Endothelial cell of umbilical vein (primary cell): ENCODE data around the gene S1PR5. TPM values are rescaled to one million over a fixed set of nuclear protein-coding genes. Genes with fewer than 3 reads are reported as not detected.

Source experiments
- BruUV-seq: library from RNA; stranded (reverse); fragments of 400-500 nt; replicated peaks from 2 replicates; lab custom pipeline; 2021; lab: Mats Ljungman, UMichigan
- CTCF ChIA-PET: fragments of 300-600, 350-600 bp; sonication (Branson Sonifier 250); formaldehyde crosslinking; loops from one replicate; lab custom pipeline; 2021; ENCODE audit warnings: antibody characterized with exemption, inconsistent platforms; lab: Charles Lee
- POLR2A ChIA-PET: fragments of 300-600, 350-600 bp; sonication (Branson Sonifier 250); formaldehyde crosslinking; loops from one replicate; lab custom pipeline; 2021; ENCODE audit warnings: antibody characterized with exemption, inconsistent platforms; lab: Charles Lee
- DNase-seq: peaks from one replicate; pipeline ENCODE4 v3.0.0-alpha.2; 2011; ENCODE audit warnings: low read depth, low spot score
- FAIRE-seq: peaks from 2 replicates; lab custom pipeline; 2011; peaks lifted over from hg19 to GRCh38; lab: Jason Lieb, UNC
- H2AFZ ChIP-seq: 2 replicates; pipeline ENCODE4 v1.6.0; 2012; ENCODE audit warnings: low read depth, low read length, control low read depth, inconsistent platforms
- H3K27ac ChIP-seq: 2 replicates; pipeline ENCODE4 v1.5.1; 2011; ENCODE audit warnings: low read depth, mild to moderate bottlenecking, control low read depth, low read length, moderate library complexity; ENCODE audit not compliant: insufficient read depth
- H3K27me3 ChIP-seq, 2 experiments: 2 replicates each; pipeline versions ENCODE4 v1.6.0 to v1.6.1; 2011; ENCODE audit warnings: low read length in 2 of 2, mixed read lengths in 1 of 2; ENCODE audit not compliant: control insufficient read depth in 2 of 2, insufficient read depth in 2 of 2
- H3K36me3 ChIP-seq, 2 experiments: 2 replicates in 1 of 2; 3 replicates in 1 of 2; pipeline ENCODE4 v1.5.1; 2011; ENCODE audit warnings: low read length in 2 of 2, mild to moderate bottlenecking in 1 of 2, moderate library complexity in 1 of 2; ENCODE audit not compliant: control insufficient read depth in 2 of 2, insufficient read depth in 2 of 2; ENCODE audit errors: extremely low read depth in 1 of 2
- H3K4me1 ChIP-seq: 3 replicates; pipeline ENCODE4 v1.5.1; 2011; ENCODE audit warnings: mild to moderate bottlenecking, low read length; ENCODE audit not compliant: control insufficient read depth, insufficient read depth; ENCODE audit errors: extremely low read depth
- H3K4me2 ChIP-seq: 2 replicates; pipeline ENCODE4 v1.6.1; 2011; ENCODE audit warnings: low read length, control low read depth, mixed read lengths; ENCODE audit not compliant: insufficient read depth
- H3K4me3 ChIP-seq, 3 experiments: fragments of 200-600 bp in 1 of 3; sonication (generic), shearing (Covaris generic) in 1 of 3; replicated peaks in 1 of 3; 2 replicates each; pipeline ENCODE4 v1.5.1; 2011 to 2016; ENCODE audit warnings: control low read depth in 3 of 3, low read length in 3 of 3, mild to moderate bottlenecking in 2 of 3, inconsistent platforms in 1 of 3, low read depth in 1 of 3, moderate library complexity in 1 of 3; ENCODE audit not compliant: insufficient read depth in 1 of 3
- H3K79me2 ChIP-seq: 2 replicates; pipeline ENCODE4 v1.6.0; 2012; ENCODE audit warnings: low read length, inconsistent platforms; ENCODE audit not compliant: control insufficient read depth, insufficient read depth
- H3K9ac ChIP-seq: replicated peaks from 2 replicates; pipeline ENCODE3; 2011; ENCODE audit warnings: low read length, control low read depth; ENCODE audit not compliant: insufficient read depth; ENCODE audit errors: extremely low read depth
- H3K9me1 ChIP-seq: replicated peaks from 3 replicates; pipeline ENCODE4 v1.6.0; 2011; ENCODE audit warnings: mild to moderate bottlenecking, low read length; ENCODE audit not compliant: control insufficient read depth, insufficient read depth; ENCODE audit errors: extremely low read depth
- H3K9me3 ChIP-seq: replicated peaks from 2 replicates; pipeline ENCODE4 v1.5.1; 2012; ENCODE audit warnings: low read length, inconsistent platforms; ENCODE audit not compliant: control insufficient read depth, insufficient read depth
- H4K20me1 ChIP-seq: replicated peaks from 2 replicates; pipeline ENCODE3; 2011; ENCODE audit warnings: mild to moderate bottlenecking, low read length; ENCODE audit not compliant: control insufficient read depth, insufficient read depth; ENCODE audit errors: extremely low read depth
- CTCF ChIP-seq, 2 donors: IDR thresholded peaks; 1 replicate in 1 of 2; 2 replicates in 1 of 2; pipeline ENCODE4 v1.5.1; 2011; ENCODE audit warnings: low read length in 2 of 2, mild to moderate bottlenecking in 2 of 2, moderate library complexity in 2 of 2, control low read depth in 1 of 2, inconsistent platforms in 1 of 2, low read depth in 1 of 2; ENCODE audit not compliant: insufficient read depth in 1 of 2; ENCODE audit errors: extremely low read depth in 1 of 2
- EZH2 ChIP-seq: IDR thresholded peaks from 2 replicates; pipeline ENCODE4 v1.6.1; 2012; ENCODE audit warnings: borderline replicate concordance, low read depth, mild to moderate bottlenecking, moderate library complexity, low read length, inconsistent platforms; ENCODE audit not compliant: severe bottlenecking
- FOS ChIP-seq: IDR thresholded peaks from 2 replicates; pipeline ENCODE4 v1.6.1; 2011; ENCODE audit warnings: mild to moderate bottlenecking, low read length, moderate library complexity, borderline replicate concordance; ENCODE audit not compliant: insufficient read depth
- GATA2 ChIP-seq: IDR thresholded peaks from 2 replicates; pipeline ENCODE4 v1.7.0; 2011; ENCODE audit warnings: low read depth, mild to moderate bottlenecking, moderate library complexity, mixed read lengths, low read length; ENCODE audit not compliant: insufficient read length, insufficient read depth
- JUN ChIP-seq: IDR thresholded peaks from 2 replicates; pipeline ENCODE4 v1.6.1; 2011; ENCODE audit warnings: borderline replicate concordance, low read depth; ENCODE audit not compliant: insufficient read length, insufficient read depth
- MYC ChIP-seq: IDR thresholded peaks from one replicate; pipeline ENCODE4 v1.6.1; 2011; ENCODE audit warnings: mild to moderate bottlenecking, low read depth, low read length
- POLR2A ChIP-seq: IDR thresholded peaks from 2 replicates; pipeline ENCODE4 v1.6.1; 2012; ENCODE audit warnings: low read depth, mild to moderate bottlenecking, control low read depth, low read length
- POLR2AphosphoS5 ChIP-seq: IDR thresholded peaks from 2 replicates; pipeline ENCODE4 v1.6.1; 2012; ENCODE audit warnings: low read depth, mild to moderate bottlenecking, control low read depth, low read length, moderate library complexity; ENCODE audit not compliant: insufficient read depth
- dilution Hi-C: fragments of 300-500 bp; cut with MboI; formaldehyde crosslinking; loops from one replicate; pipeline ENCODE4 v1.15.0; 2019; ENCODE audit warnings: low sequenced_read_pairs; ENCODE audit not compliant: extremely low pct_ligation_motif_present
- intact Hi-C: fragments of 100-400 bp; cut with micrococcal nuclease; formaldehyde crosslinking; loops from one replicate; pipeline ENCODE4 v1.10.0; 2022
- polyA plus RNA-seq, 4 experiments: library from polyadenylated mRNA; depleted of rRNA in 3 of 4; stranded (reverse) in 3 of 4; unstranded in 1 of 4; fragments of >200 nt; gene quantifications; 2 replicates each; pipeline versions ENCODE4 v1.2.1 to v1.2.3, GENCODE V29; 2011 to 2012; ENCODE audit warnings: missing spikeins in 1 of 4
- total RNA-seq: library from RNA; stranded (reverse); gene quantifications from 2 replicates; pipeline ENCODE4 v1.2.3, GENCODE V29; 2021
- TF ChIP-seq, protein P1 (sequence below): IDR thresholded peaks from 2 replicates; pipeline ENCODE4 v1.6.1; 2011; ENCODE audit not compliant: insufficient read depth, insufficient read length

The S1PR5 gene
- total and polyA plus RNA-seq, 2 donors (not counting 3 experiments of a cell fraction or from before 2014, with no cell fraction given): not detected

DNA sequence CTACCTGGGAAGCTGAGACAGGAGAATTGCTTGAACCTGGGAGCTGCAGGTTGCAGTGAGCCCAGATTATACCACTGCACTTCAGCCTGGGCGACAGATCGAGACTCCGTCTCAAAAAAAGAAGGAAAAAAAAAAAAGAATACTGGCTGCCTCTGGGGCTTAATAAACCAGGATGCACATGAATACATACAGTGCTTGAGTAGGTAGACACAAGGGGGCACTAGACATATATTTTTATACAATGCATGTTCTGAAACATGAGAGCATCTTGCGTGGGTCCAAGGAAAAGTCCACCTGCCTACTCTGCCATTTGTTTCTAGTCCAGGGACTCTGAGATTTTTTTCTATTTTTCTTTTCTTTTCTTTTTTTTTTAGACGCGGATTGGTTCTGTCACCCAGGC lies 45.3 kb downstream of the S1PR5 start:
- dilution Hi-C loops: no loop called here
- FAIRE-seq (peak; percentile 81), DNase-seq (peak; percentile 26)
- no TSS peak for BruUV-seq
- H3K27ac ChIP-seq: no peak overlapping the region
- no peaks in the 10 kb centered on the region for H3K9me3 ChIP-seq
- ChIA-PET POLR2A (interaction anchor here (0.6 to 0.7 kb wide), 2 partner anchors 11 to 228 kb away, joined by 4 to 8 read pairs; no protein-coding TSS in a partner anchor), CTCF (interaction anchor here (1.5 to 3.9 kb wide), 2 partner anchors 11 to 228 kb away, joined by 5 to 19 read pairs; no protein-coding TSS in a partner anchor)
- TF ChIP-seq CTCF (IDR thresholded peaks at IDR 0.05; ENCODE audit: extremely low read depth in 1 of 2, insufficient read depth in 1 of 2, low read depth in 1 of 2, low read length in 2 of 2) (peak in 1 of 2 donors; percentile 40), EZH2 (no peak)
- no peaks in the 10 kb centered on the region for H3K4me1 ChIP-seq
- no peak overlapping the region for H3K4me3 ChIP-seq
- H4K20me1 ChIP-seq: no peaks in the 10 kb centered on the region
- H3K9ac ChIP-seq: no peak overlapping the region
- H3K27me3 ChIP-seq: no peaks in the 10 kb centered on the region
- peaks cover 3 to 5% of the 10 kb centered on the region in 2 experiments for H3K36me3 ChIP-seq
- H3K79me2 ChIP-seq: no peaks in the 10 kb centered on the region
- H2AFZ ChIP-seq: no peak overlapping the region
- intact Hi-C loops: loop anchor here (10.0 kb wide), 1 partner anchor 223 kb away; no protein-coding TSS in a partner anchor
- no peaks in the 10 kb centered on the region for H3K9me1 ChIP-seq
- H3K4me2 ChIP-seq: no peak overlapping the region

GRCh38 chr19:10468133-10468532 lies 49.1 kb downstream of the S1PR5 start:
- no peaks in the 10 kb centered on the region for H3K27me3 ChIP-seq
- ChIA-PET POLR2A (no interaction called here), CTCF (interaction anchor here (5.0 kb wide), 1 partner anchor 11 kb away, joined by 22 read pairs; no protein-coding TSS in a partner anchor)
- BruUV-seq: no TSS peak
- no peaks in the 10 kb centered on the region for H3K9me3 ChIP-seq
- no peak overlapping the region for H3K4me3 ChIP-seq
- dilution Hi-C loops: no loop called here
- FAIRE-seq (no peak), DNase-seq (no peak)
- no peaks in the 10 kb centered on the region for H4K20me1 ChIP-seq
- intact Hi-C loops: no loop called here
- no peak overlapping the region for H3K9ac ChIP-seq
- H3K79me2 ChIP-seq: no peaks in the 10 kb centered on the region
- H3K9me1 ChIP-seq: no peaks in the 10 kb centered on the region
- H2AFZ ChIP-seq: no peak overlapping the region
- no peak for TF ChIP-seq POLR2AphosphoS5
- TF ChIP-seq JUN: no peak
- no peak for TF ChIP-seq CTCF (IDR thresholded peaks at IDR 0.05; ENCODE audit: extremely low read depth in 1 of 2, insufficient read depth in 1 of 2, low read depth in 1 of 2, low read length in 2 of 2)
- TF ChIP-seq MYC: no peak
- TF ChIP-seq, protein P1, sequence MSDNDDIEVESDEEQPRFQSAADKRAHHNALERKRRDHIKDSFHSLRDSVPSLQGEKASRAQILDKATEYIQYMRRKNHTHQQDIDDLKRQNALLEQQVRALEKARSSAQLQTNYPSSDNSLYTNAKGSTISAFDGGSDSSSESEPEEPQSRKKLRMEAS: no peak
- TF ChIP-seq GATA2: no peak
- TF ChIP-seq FOS: no peak
- no peak for TF ChIP-seq EZH2
- no peak for TF ChIP-seq POLR2A
- no peak overlapping the region for H3K27ac ChIP-seq
- H3K36me3 ChIP-seq: peaks cover 3 to 8% of the 10 kb centered on the region in 2 experiments
- H3K4me1 ChIP-seq: no peaks in the 10 kb centered on the region
- H3K4me2 ChIP-seq: no peak overlapping the region
